ENCODE data around the gene SLX4IP. TPM values are rescaled to one million over a fixed set of nuclear protein-coding genes. Genes with fewer than 3 reads are reported as not detected.

The SLX4IP gene
- polyA plus RNA-seq, 2 of the 4 experiments (the other 2 are of a cell fraction), result 3.4 to 7.5 TPM

DNA sequence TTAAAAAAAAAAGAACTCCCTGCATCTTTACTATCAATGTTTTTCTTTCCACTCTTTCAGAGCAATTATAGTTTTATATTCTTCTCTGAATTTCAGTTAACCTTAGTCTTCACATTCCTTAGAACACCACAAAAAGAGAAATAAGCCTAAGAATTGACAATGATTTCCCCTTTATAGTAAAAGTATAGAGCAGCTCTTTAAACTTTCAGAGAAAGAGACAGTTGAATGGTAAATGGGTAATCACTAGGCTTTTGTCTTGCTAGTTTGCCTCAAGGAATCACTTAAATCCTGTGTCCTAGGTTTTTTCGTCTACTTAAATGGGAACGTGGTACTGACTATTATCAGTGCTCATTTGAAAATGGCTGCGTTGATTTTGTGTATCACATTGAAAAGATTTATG lies 31.8 kb downstream of the SLX4IP start:
- DNase-seq (ENCODE audit: low read depth in 1 of 2, low spot score in 1 of 2) (no peak), ATAC-seq (no peak), FAIRE-seq (peak; percentile 84)
- 0 out of 3 replicates have a peak, but pooled peaks cover 8% of the 10 kb centered on the region for H3K9me3 ChIP-seq
- POLR2A ChIA-PET, result no interaction called here
- 88% methylated on average over 3 of the region's 3 CpGs for WGBS (ENCODE audit: missing lambda C conversion rate)
- peaks cover 46% of the 10 kb centered on the region for H3K4me1 ChIP-seq
- CTCF ChIA-PET, result interaction anchor here (1.3 to 2.5 kb wide), 3 partner anchors 8 to 489 kb away, joined by 3 to 20 read pairs (median 4); no protein-coding TSS in a partner anchor
- no peak overlapping the region; a peak in 2 of 6 replicates for H3K27ac ChIP-seq
- no peak for TF ChIP-seq POLR2A (IDR thresholded peaks at IDR 0.05; ENCODE audit: low read length)
- no peak for TF ChIP-seq RARB (CRISPR knock-in tag; IDR thresholded peaks at IDR 0.05)
- TF ChIP-seq JUN (IDR thresholded peaks at IDR 0.05), result no peak
- TF ChIP-seq, protein P1, sequence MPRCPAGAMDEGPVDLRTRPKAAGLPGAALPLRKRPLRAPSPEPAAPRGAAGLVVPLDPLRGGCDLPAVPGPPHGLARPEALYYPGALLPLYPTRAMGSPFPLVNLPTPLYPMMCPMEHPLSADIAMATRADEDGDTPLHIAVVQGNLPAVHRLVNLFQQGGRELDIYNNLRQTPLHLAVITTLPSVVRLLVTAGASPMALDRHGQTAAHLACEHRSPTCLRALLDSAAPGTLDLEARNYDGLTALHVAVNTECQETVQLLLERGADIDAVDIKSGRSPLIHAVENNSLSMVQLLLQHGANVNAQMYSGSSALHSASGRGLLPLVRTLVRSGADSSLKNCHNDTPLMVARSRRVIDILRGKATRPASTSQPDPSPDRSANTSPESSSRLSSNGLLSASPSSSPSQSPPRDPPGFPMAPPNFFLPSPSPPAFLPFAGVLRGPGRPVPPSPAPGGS (IDR thresholded peaks at IDR 0.05), result no peak
- TF ChIP-seq MAFK (IDR thresholded peaks at IDR 0.05; ENCODE audit: partially characterized antibody), result no peak
- TF ChIP-seq RAD21 (conservative IDR thresholded peaks at IDR 0.05 in 1 of 2, IDR thresholded peaks at IDR 0.05 in 1 of 2), result no peak
- H3K4me3 ChIP-seq, result no peak overlapping the region
- H3K4me2 ChIP-seq, result peak overlapping the region; percentile 32; the same call in 1 of the 3 replicates

DNA sequence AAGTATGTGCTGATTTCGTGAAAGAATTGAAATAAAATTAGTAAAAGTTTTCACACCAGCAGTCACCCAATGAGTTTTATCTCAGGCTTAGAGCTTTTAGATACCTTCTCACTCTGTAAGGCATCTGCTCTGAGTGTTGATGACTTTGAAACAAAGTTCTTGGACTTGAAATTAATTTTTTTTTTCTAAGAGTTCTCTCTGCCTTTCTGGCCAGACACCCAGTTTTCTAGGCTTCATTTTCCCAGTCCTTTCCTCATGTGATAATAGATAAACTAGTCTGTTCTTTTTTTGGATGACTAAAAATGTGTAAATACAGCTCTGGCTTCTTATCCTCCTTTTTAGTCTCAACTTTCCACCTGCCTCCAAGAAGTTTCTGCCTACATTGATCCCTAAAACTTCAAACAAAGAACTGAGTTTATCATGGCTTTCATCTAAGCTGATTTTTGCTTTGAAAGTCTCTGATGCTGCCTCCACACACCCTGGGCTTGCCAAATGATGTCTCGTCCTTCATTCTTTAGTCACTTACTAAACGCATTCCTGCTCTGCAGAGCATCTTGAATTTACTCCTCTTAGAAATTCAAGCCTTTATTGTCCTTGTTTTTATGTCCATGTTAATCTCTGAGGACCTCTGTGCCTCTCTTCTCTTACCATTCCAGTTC lies 32.7 kb downstream of the SLX4IP start:
- H3K4me1 ChIP-seq, result peaks cover 46% of the 10 kb centered on the region
- TF ChIP-seq, protein P2, sequence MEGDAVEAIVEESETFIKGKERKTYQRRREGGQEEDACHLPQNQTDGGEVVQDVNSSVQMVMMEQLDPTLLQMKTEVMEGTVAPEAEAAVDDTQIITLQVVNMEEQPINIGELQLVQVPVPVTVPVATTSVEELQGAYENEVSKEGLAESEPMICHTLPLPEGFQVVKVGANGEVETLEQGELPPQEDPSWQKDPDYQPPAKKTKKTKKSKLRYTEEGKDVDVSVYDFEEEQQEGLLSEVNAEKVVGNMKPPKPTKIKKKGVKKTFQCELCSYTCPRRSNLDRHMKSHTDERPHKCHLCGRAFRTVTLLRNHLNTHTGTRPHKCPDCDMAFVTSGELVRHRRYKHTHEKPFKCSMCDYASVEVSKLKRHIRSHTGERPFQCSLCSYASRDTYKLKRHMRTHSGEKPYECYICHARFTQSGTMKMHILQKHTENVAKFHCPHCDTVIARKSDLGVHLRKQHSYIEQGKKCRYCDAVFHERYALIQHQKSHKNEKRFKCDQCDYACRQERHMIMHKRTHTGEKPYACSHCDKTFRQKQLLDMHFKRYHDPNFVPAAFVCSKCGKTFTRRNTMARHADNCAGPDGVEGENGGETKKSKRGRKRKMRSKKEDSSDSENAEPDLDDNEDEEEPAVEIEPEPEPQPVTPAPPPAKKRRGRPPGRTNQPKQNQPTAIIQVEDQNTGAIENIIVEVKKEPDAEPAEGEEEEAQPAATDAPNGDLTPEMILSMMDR (IDR thresholded peaks at IDR 0.05), result no peak
- TF ChIP-seq, protein P1 (IDR thresholded peaks at IDR 0.05), result no peak
- TF ChIP-seq NR3C1 (IDR thresholded peaks at IDR 0.05), result no peak
- TF ChIP-seq, protein P3, sequence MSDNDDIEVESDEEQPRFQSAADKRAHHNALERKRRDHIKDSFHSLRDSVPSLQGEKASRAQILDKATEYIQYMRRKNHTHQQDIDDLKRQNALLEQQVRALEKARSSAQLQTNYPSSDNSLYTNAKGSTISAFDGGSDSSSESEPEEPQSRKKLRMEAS (IDR thresholded peaks at IDR 0.05), result no peak
- no peak for TF ChIP-seq CHD2 (IDR thresholded peaks at IDR 0.05; ENCODE audit: low read length, partially characterized antibody)
- TF ChIP-seq, protein P4, sequence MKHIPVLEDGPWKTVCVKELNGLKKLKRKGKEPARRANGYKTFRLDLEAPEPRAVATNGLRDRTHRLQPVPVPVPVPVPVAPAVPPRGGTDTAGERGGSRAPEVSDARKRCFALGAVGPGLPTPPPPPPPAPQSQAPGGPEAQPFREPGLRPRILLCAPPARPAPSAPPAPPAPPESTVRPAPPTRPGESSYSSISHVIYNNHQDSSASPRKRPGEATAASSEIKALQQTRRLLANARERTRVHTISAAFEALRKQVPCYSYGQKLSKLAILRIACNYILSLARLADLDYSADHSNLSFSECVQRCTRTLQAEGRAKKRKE (CRISPR knock-in tag; IDR thresholded peaks at IDR 0.05; ENCODE audit: low read depth), result no peak
- no peak for TF ChIP-seq TFCP2L1 (CRISPR knock-in tag; IDR thresholded peaks at IDR 0.05)
- TF ChIP-seq ESRRA (IDR thresholded peaks at IDR 0.05; ENCODE audit: borderline replicate concordance, low read length), result no peak
- no peak for TF ChIP-seq MYC (IDR thresholded peaks at IDR 0.05; ENCODE audit: borderline replicate concordance, low read length)
- TF ChIP-seq CBX2 (IDR thresholded peaks at IDR 0.05; ENCODE audit: borderline replicate concordance, low read depth), result no peak
- TF ChIP-seq HDAC2 (IDR thresholded peaks at IDR 0.05), result no peak
- no peak for TF ChIP-seq TP53 (CRISPR knock-in tag; IDR thresholded peaks at IDR 0.05)
- no peak for TF ChIP-seq RARB (CRISPR knock-in tag; IDR thresholded peaks at IDR 0.05)
- TF ChIP-seq NFE2L2 (conservative IDR thresholded peaks at IDR 0.05; ENCODE audit: low read length), result no peak
- no peak overlapping the region for H3K4me3 ChIP-seq
- CTCF ChIA-PET, result interaction anchor here (0.7 to 2.5 kb wide), 11 partner anchors 15 to 1076 kb away, joined by 3 to 20 read pairs (median 5); no protein-coding TSS in a partner anchor
- 0 out of 3 replicates have a peak, but pooled peaks cover 9% of the 10 kb centered on the region for H3K9me3 ChIP-seq
- peak overlapping the region; percentile 32 for H3K4me2 ChIP-seq
- peak overlapping the region; percentile 37 to 74 for H3K27ac ChIP-seq
- WGBS (ENCODE audit: missing lambda C conversion rate), result 44% methylated on average over 3 of the region's 3 CpGs
- ATAC-seq, result no peak
- POLR2A ChIA-PET, result no interaction called here
- no peak for DNase-seq (ENCODE audit: low read depth in 1 of 2, low spot score in 1 of 2)
- FAIRE-seq, result no peak
